OCI-LY1 (cell line): Measurements from ENCODE around the gene CCNYL1.

Experiments used
- H2AFZ ChIP-seq: fragments of 200-600 bp; sonication (generic), shearing (Covaris generic); 2 replicates; pipeline ENCODE4 v1.6.0; 2014; ENCODE audit warnings: antibody characterized with exemption, mild to moderate bottlenecking, low read length
- H3F3A ChIP-seq: fragments of 200-600 bp; sonication (generic), shearing (Covaris generic); 2 replicates; pipeline ENCODE4 v1.6.0; 2014; ENCODE audit warnings: mild to moderate bottlenecking, antibody characterized with exemption, low read length, moderate library complexity; ENCODE audit not compliant: insufficient read depth
- H3K27ac ChIP-seq: fragments of 200-600 bp; sonication (generic); 2 replicates; pipeline ENCODE4 v1.5.1; 2014; ENCODE audit warnings: low read length, mixed run types, mild to moderate bottlenecking, low read depth; ENCODE audit not compliant: poor library complexity, severe bottlenecking
- H3K27me3 ChIP-seq: fragments of 200-600 bp; sonication (generic); 2 replicates; pipeline ENCODE4 v1.6.0; 2014; ENCODE audit warnings: antibody characterized with exemption, mild to moderate bottlenecking, low read length, moderate library complexity; ENCODE audit not compliant: insufficient read depth
- H3K36me3 ChIP-seq: fragments of 200-600 bp; sonication (generic); 2 replicates; pipeline ENCODE4 v1.6.1; 2014; ENCODE audit warnings: mild to moderate bottlenecking, antibody characterized with exemption, low read length, moderate library complexity, mixed read lengths; ENCODE audit not compliant: insufficient read depth
- H3K4me1 ChIP-seq: fragments of 200-600 bp; sonication (generic); 2 replicates; pipeline ENCODE4 v1.5.1; 2014; ENCODE audit warnings: mild to moderate bottlenecking, low read length, moderate library complexity; ENCODE audit not compliant: insufficient read depth, severe bottlenecking
- H3K4me2 ChIP-seq: fragments of 200-600 bp; sonication (generic), shearing (Covaris generic); 2 replicates; pipeline ENCODE4 v1.6.1; 2014; ENCODE audit warnings: low read length
- H3K4me3 ChIP-seq: fragments of 200-600 bp; sonication (generic); 2 replicates; pipeline ENCODE4 v1.5.1; 2014; ENCODE audit warnings: low read length, low read depth, mild to moderate bottlenecking, mixed read lengths; ENCODE audit not compliant: poor library complexity, severe bottlenecking
- H3K79me2 ChIP-seq: fragments of 200-600 bp; shearing (Covaris generic); 2 replicates; pipeline ENCODE4 v1.6.1; 2016; ENCODE audit warnings: mixed run types, low read length, mixed read lengths; ENCODE audit not compliant: insufficient read depth
- H3K9ac ChIP-seq: fragments of 200-600 bp; sonication (generic), shearing (Covaris generic); 2 replicates; pipeline ENCODE4 v1.6.1; 2014; ENCODE audit warnings: mild to moderate bottlenecking, low read length, mixed read lengths
- H3K9me2 ChIP-seq: fragments of 200-600 bp; sonication (generic), shearing (Covaris generic); 2 replicates; pipeline ENCODE4 v1.6.1; 2014; ENCODE audit warnings: low read depth, mild to moderate bottlenecking, low read length, mixed read lengths
- H3K9me3 ChIP-seq: fragments of 200-600 bp; shearing (Covaris generic); 2 replicates; pipeline ENCODE4 v1.6.1; 2014; ENCODE audit warnings: low read length, mixed read lengths
- H4K20me1 ChIP-seq: fragments of 200-600 bp; sonication (generic), shearing (Covaris generic); 2 replicates; pipeline ENCODE4 v1.6.0; 2016; ENCODE audit warnings: mild to moderate bottlenecking, low read length; ENCODE audit not compliant: insufficient read depth
- CTCF ChIP-seq: fragments of 200-600 bp; sonication (generic), shearing (Covaris generic); IDR thresholded peaks from 2 replicates; pipeline ENCODE4 v1.5.1; 2017; ENCODE audit warnings: mild to moderate bottlenecking, antibody characterized with exemption, low read length, moderate library complexity, mixed read lengths
- EZH2 ChIP-seq: fragments of 200-600 bp; sonication (generic), shearing (Covaris generic); IDR thresholded peaks from 2 replicates; pipeline ENCODE4 v1.8.0; 2017; ENCODE audit warnings: borderline replicate concordance, mixed run types, mild to moderate bottlenecking, antibody characterized with exemption, low read length, moderate library complexity, mixed read lengths

The CCNYL1 gene

GRCh38 chr2:207778298-207778882 is 67.0 kb downstream of the CCNYL1 start:
- Histone ChIP-seq H3K79me2 (no peaks in the 10 kb centered on the region), H3K9me3 (no peaks in the 10 kb centered on the region), H3K9ac (no peak overlapping the region), H3F3A (no peaks in the 10 kb centered on the region), H3K27ac (no peak overlapping the region), H3K36me3 (no peaks in the 10 kb centered on the region), H2AFZ (no peak overlapping the region), H3K4me2 (no peak overlapping the region), H4K20me1 (no peaks in the 10 kb centered on the region), H3K27me3 (no peaks in the 10 kb centered on the region), H3K4me3 (no peak overlapping the region), H3K4me1 (no peaks in the 10 kb centered on the region), H3K9me2 (no peaks in the 10 kb centered on the region)
- TF ChIP-seq CTCF = no peak
- TF ChIP-seq EZH2 = no peak

DNA sequence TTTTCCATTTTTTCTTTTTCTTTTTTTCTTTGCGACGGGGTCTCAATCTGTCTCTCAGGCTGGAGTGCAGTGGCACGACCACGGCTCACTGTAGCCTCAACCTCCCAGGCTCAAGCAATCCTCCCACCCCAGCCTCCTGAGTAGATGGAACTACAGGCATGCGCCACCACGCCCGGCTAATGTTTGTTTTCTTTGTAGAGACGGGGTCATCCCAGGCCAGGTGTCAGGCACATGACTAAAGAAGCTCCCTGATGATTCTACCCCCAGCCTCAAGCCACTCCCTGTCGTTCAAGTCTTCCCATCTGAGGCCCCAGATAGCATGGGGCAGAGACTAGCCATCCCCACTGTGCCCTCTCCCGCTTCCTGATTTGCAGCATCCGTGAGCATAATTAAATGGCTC is 68.1 kb downstream of the CCNYL1 start:
- H3K79me2 ChIP-seq = no peaks in the 10 kb centered on the region
- H3K9ac ChIP-seq = no peak overlapping the region
- TF ChIP-seq CTCF (no peak), EZH2 (no peak)
- H2AFZ ChIP-seq = no peak overlapping the region
- H3K27ac ChIP-seq = no peak overlapping the region
- no peaks in the 10 kb centered on the region for H3K36me3 ChIP-seq
- no peaks in the 10 kb centered on the region for H3K4me1 ChIP-seq
- no peaks in the 10 kb centered on the region for H3K9me2 ChIP-seq
- H4K20me1 ChIP-seq = no peaks in the 10 kb centered on the region
- H3K4me2 ChIP-seq = no peak overlapping the region
- no peak overlapping the region for H3K4me3 ChIP-seq
- H3F3A ChIP-seq = no peaks in the 10 kb centered on the region
- H3K9me3 ChIP-seq = no peaks in the 10 kb centered on the region
- H3K27me3 ChIP-seq = no peaks in the 10 kb centered on the region

DNA sequence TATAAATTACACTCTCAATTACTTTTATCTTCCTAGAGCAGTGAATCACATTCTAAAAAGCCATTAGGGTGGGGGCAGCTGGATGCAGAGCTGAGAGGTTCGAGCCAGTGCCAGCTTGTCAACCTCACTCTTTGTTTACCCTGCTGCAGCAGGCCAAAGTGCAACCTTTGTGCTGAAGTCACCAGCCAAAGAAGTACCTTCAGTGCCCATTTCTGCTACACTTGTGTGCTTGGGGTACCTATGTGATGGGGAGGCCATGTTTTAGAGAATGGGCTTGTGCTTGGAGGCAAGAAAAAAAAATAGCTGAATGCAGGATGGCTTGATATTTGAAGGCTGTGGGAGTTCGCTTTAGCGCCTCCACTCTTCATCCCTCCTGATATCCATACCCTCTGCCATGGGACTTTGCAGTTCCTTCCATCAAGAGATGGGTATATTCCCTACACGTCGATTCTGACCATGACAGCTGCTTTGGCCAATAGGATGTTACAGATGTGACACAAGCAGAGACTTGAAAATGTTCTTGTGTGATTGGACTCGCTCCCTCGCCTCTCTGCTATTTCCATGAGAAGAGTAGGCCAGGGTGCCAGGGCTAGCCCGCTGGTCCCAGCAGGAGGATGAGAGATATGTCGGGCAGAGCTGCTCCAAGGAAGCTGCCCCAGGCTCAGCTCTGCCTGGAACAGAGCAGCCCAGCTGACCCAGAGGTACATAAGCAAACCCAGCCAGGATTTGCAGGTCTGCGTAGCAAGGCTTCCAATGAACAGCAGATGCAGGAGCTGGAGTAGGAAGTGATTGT is 71.0 kb downstream of the CCNYL1 start:
- no peak overlapping the region for H2AFZ ChIP-seq
- no peak overlapping the region for H3K4me3 ChIP-seq
- no peak for TF ChIP-seq EZH2
- TF ChIP-seq CTCF = no peak
- H3K9me2 ChIP-seq = no peaks in the 10 kb centered on the region
- H3K4me1 ChIP-seq = no peaks in the 10 kb centered on the region
- H3K36me3 ChIP-seq = no peaks in the 10 kb centered on the region
- H3K27me3 ChIP-seq = no peaks in the 10 kb centered on the region
- no peaks in the 10 kb centered on the region for H3K9me3 ChIP-seq
- H3K4me2 ChIP-seq = no peak overlapping the region
- H3K27ac ChIP-seq = no peak overlapping the region
- no peaks in the 10 kb centered on the region for H3K79me2 ChIP-seq
- H4K20me1 ChIP-seq = no peaks in the 10 kb centered on the region
- H3K9ac ChIP-seq = no peak overlapping the region
- no peaks in the 10 kb centered on the region for H3F3A ChIP-seq
